ENCODE measurements around the gene LHX2.

DNA sequence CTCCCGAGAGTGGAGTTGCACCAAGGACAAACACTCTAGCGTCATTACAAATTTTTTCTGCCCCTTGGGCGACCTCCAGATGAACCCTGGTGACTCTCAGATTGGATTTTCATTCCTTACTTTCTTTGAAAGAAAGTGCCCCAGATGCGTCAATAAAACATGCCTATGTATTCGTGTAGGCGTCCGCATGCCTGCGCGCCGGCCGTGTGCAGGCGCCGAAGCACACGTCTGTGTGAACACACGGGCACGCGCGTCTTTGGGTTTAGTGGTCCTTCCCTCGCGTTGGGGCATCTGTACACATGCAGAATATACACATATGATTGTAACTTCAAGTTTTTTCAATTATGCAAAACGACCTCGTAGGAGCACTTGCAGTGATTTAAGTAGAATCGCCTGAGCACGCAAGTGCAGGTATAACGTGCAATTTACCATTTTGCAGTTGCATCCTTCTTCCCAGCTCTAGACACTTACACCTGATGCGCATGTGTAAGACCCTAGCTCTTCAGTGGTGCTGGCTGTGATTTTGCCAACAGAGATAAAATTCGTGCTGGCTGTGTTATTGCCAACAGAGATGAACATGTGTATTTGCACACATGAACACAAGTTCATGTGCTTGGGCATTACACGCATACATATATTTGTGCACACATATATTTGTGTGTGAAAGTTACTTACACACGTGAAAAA is 1.9 kb upstream of the LHX2 start:
- TF ChIP-seq, protein P1, sequence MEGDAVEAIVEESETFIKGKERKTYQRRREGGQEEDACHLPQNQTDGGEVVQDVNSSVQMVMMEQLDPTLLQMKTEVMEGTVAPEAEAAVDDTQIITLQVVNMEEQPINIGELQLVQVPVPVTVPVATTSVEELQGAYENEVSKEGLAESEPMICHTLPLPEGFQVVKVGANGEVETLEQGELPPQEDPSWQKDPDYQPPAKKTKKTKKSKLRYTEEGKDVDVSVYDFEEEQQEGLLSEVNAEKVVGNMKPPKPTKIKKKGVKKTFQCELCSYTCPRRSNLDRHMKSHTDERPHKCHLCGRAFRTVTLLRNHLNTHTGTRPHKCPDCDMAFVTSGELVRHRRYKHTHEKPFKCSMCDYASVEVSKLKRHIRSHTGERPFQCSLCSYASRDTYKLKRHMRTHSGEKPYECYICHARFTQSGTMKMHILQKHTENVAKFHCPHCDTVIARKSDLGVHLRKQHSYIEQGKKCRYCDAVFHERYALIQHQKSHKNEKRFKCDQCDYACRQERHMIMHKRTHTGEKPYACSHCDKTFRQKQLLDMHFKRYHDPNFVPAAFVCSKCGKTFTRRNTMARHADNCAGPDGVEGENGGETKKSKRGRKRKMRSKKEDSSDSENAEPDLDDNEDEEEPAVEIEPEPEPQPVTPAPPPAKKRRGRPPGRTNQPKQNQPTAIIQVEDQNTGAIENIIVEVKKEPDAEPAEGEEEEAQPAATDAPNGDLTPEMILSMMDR (IDR thresholded peaks at IDR 0.05), result no peak
- no peak for TF ChIP-seq POLR2A (IDR thresholded peaks at IDR 0.05)
- TF ChIP-seq POLR2AphosphoS5 (IDR thresholded peaks at IDR 0.05), result no peak
